Hepatocyte (in vitro differentiated cells): Measurements from ENCODE around the gene OLIG2.

Source experiments
- EZH2 ChIP-seq: fragments of 200-600 bp; sonication (generic); IDR thresholded peaks from 2 replicates; pipeline ENCODE4 v1.6.1; 2016; ENCODE audit warnings: antibody characterized with exemption, mild to moderate bottlenecking, borderline replicate concordance
- TF ChIP-seq, protein P1 (sequence below): fragments of 200-600 bp; sonication (generic); IDR thresholded peaks from 2 replicates; pipeline ENCODE4 v1.5.1; 2016; ENCODE audit warnings: antibody characterized with exemption, mild to moderate bottlenecking; ENCODE audit not compliant: poor library complexity

DNA sequence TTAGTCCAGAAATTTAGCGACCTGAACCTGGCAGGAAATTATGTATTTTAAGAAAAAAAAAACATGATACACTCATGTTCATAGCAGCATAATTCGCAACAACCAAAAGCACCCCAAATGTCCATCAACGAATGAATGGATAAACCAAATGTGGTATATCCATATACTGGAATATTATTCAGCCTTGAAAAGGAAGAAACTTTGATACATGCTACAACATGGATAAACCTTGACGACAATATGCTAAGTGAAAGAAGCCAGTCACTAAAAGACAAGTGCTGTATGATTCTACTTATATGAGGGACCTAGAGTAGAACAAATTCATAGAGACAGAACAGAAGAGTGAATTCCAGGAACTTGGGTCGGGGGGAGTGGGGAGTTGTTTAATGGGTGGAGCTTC lies 43.5 kb downstream of the OLIG2 start:
- TF ChIP-seq, protein P1, sequence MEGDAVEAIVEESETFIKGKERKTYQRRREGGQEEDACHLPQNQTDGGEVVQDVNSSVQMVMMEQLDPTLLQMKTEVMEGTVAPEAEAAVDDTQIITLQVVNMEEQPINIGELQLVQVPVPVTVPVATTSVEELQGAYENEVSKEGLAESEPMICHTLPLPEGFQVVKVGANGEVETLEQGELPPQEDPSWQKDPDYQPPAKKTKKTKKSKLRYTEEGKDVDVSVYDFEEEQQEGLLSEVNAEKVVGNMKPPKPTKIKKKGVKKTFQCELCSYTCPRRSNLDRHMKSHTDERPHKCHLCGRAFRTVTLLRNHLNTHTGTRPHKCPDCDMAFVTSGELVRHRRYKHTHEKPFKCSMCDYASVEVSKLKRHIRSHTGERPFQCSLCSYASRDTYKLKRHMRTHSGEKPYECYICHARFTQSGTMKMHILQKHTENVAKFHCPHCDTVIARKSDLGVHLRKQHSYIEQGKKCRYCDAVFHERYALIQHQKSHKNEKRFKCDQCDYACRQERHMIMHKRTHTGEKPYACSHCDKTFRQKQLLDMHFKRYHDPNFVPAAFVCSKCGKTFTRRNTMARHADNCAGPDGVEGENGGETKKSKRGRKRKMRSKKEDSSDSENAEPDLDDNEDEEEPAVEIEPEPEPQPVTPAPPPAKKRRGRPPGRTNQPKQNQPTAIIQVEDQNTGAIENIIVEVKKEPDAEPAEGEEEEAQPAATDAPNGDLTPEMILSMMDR: no peak
- TF ChIP-seq EZH2: no peak
